ENCODE results near the gene GRIN3B. TPM values are rescaled to one million over a fixed set of nuclear protein-coding genes. Genes with fewer than 3 reads are reported as not detected.

The GRIN3B gene
- total RNA-seq, 4 donors from 2014 or later = 0.48 TPM; not detected in 3

DNA sequence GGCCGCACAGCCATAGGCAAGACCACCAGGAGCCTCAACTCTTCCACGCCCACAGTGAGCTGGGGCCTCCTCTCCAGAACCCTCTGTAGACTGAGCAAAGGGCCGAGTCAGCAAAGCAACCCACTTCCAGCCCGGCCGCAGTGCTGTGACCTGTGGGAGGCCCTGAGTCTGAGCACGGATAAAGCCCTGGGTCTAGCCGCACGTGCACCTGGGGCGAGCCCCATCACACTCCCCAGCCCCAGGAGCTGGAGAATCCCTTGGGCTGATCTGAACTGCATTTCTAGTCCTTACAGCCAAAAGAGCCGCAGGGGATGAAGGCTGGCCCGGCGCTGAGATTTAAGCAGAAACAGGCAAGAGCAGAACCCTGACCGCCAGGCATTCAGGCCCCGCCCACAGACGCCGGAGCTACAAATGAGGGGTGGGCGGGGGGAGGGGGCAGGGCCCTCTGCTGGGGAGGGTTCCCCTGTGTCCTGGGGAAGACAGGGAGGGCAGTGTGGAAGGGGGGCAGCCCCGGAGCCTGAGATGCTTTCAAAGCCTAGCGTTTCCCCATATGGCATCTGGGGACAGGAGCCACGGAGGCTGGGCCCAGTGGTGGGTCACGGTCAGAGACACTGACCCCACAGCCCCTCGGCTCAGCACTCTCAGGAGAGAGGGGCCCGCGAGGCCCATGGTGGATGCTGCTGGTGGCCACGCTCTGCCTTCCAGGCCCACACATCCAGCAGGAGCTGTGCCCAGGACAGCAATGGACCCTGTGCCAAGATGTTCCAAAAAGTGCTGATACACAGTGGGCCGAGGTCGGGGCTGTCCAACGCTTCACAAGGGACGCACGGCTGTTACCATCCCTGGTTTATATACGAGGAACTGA lies 15.8 kb downstream of the GRIN3B start:
- no peak for DNase-seq
- H3K4me1 ChIP-seq = peaks cover 6 to 39% of the 10 kb centered on the region in 2 donors
- TF ChIP-seq, protein P1, sequence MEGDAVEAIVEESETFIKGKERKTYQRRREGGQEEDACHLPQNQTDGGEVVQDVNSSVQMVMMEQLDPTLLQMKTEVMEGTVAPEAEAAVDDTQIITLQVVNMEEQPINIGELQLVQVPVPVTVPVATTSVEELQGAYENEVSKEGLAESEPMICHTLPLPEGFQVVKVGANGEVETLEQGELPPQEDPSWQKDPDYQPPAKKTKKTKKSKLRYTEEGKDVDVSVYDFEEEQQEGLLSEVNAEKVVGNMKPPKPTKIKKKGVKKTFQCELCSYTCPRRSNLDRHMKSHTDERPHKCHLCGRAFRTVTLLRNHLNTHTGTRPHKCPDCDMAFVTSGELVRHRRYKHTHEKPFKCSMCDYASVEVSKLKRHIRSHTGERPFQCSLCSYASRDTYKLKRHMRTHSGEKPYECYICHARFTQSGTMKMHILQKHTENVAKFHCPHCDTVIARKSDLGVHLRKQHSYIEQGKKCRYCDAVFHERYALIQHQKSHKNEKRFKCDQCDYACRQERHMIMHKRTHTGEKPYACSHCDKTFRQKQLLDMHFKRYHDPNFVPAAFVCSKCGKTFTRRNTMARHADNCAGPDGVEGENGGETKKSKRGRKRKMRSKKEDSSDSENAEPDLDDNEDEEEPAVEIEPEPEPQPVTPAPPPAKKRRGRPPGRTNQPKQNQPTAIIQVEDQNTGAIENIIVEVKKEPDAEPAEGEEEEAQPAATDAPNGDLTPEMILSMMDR (IDR thresholded peaks at IDR 0.05) = no peak
- no peak for TF ChIP-seq POLR2A (IDR thresholded peaks at IDR 0.05)
- no peaks in the 10 kb centered on the region for H3K36me3 ChIP-seq
- intact Hi-C loops (cut with DNase I; ENCODE audit: low total_unique reads) = loop anchor here (5.0 kb wide), 1 partner anchor 176 kb away; no protein-coding TSS in a partner anchor
- H3K27ac ChIP-seq = no peak overlapping the region
- no peaks in the 10 kb centered on the region for H3K27me3 ChIP-seq
- H3K4me3 ChIP-seq = no peak overlapping the region
- H3K9me3 ChIP-seq = no peaks in the 10 kb centered on the region

DNA sequence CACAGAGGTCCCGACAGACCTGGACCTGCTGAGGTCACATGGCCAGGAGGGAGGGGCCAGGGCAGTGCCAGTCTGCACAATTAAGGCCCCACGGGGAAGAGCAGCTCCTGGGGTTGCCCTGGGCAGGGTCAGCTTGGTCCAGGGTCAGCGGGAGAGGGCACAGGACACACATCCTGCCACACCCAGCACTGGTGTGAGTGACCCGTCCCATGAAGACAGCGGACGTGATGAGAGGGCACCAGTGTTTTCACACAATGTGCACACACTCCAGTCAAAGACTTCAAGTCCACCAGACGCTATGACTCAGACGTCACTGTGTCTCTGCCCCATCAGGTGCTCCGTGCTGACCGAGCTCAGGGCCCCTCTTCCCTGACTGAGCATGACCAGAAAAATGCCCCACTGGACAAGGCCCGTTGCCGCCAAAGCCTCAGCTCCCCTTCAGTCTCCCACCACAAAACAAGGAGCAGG lies 16.5 kb downstream of the GRIN3B start:
- H3K4me1 ChIP-seq = peaks cover 6 to 39% of the 10 kb centered on the region in 2 donors
- H3K27ac ChIP-seq = no peak overlapping the region
- TF ChIP-seq POLR2A (IDR thresholded peaks at IDR 0.05) = no peak
- TF ChIP-seq, protein P1 (IDR thresholded peaks at IDR 0.05) = no peak
- H3K27me3 ChIP-seq = no peaks in the 10 kb centered on the region
- intact Hi-C loops (cut with DNase I; ENCODE audit: low total_unique reads) = loop anchor here (5.0 kb wide), 1 partner anchor 176 kb away; no protein-coding TSS in a partner anchor
- no peak for DNase-seq
- H3K4me3 ChIP-seq = no peak overlapping the region
- H3K9me3 ChIP-seq = no peaks in the 10 kb centered on the region
- H3K36me3 ChIP-seq = no peaks in the 10 kb centered on the region

DNA sequence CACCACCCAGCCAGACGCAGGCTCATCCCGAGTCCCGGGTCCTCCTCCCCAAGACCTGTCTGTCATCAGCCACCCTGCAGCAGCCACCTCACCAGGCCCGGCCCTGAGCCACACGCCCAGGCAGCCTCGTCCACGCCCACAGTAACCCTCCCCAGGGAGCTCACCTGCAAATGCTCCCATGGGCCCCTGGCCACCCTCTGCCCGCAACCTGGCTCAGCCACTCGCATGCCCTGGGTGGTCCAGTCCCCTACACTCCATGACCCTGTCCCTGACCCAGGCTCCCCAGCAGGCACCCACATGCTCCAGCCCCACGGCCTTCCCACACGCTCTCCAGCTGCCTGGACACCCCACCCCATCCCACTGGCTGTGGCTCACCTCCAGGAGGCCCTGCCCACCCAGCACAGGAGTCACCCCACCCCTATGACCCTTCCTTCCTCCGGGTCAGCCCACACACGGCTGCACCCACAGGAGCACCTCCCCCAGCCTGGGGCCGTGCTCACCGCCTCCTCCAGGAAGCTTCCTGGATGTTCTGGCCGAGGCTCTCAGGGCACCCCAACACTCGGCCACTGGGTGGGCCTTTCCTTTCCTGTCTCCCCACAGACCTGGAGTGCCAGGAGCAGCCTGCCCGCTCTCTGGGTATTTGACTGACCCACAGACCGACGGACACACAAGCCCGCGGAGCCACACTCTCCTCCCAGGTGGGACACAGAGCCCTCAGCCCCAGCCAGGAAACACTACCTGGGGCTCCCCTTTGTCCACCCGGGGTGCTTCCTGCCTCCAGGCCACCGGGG lies 17.1 kb downstream of the GRIN3B start:
- Histone ChIP-seq H3K27me3 (no peaks in the 10 kb centered on the region), H3K27ac (no peak overlapping the region), H3K9me3 (no peaks in the 10 kb centered on the region), H3K4me1 (peaks cover 6 to 39% of the 10 kb centered on the region in 2 donors), H3K36me3 (no peaks in the 10 kb centered on the region), H3K4me3 (no peak overlapping the region)
- DNase-seq = no peak
- intact Hi-C loops (cut with DNase I; ENCODE audit: low total_unique reads) = loop anchor here (5.0 kb wide), 1 partner anchor 175 kb away; no protein-coding TSS in a partner anchor
- TF ChIP-seq, protein P1 (IDR thresholded peaks at IDR 0.05) = no peak
- TF ChIP-seq POLR2A (IDR thresholded peaks at IDR 0.05) = no peak

DNA sequence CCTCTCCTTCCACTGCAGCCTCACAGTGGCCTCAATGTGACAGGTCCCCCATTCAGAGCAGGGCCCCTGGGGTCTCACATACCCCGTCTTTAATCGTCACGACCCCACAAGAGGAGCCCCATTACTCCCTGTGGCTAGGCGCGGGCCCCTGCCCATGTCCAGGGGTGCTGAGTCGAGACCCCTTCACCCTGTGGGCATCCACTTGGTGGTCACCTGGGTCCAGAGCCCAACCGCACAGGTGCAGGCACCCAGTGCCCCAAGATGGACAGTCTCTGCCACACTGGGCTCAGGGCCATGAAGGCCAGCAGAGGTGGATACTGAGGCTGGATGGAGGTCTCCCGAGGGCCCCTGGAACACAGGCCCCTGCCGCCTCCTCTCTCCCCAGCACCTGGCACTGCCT lies 17.7 kb downstream of the GRIN3B start:
- intact Hi-C loops (cut with DNase I; ENCODE audit: low total_unique reads) = loop anchor here (5.0 kb wide), 1 partner anchor 174 kb away; no protein-coding TSS in a partner anchor
- peaks cover 6 to 39% of the 10 kb centered on the region in 2 donors for H3K4me1 ChIP-seq
- no peak overlapping the region for H3K27ac ChIP-seq
- H3K4me3 ChIP-seq = no peak overlapping the region
- H3K9me3 ChIP-seq = no peaks in the 10 kb centered on the region
- DNase-seq = no peak
- TF ChIP-seq POLR2A (IDR thresholded peaks at IDR 0.05) = no peak
- TF ChIP-seq, protein P1 (IDR thresholded peaks at IDR 0.05) = no peak
- no peaks in the 10 kb centered on the region for H3K36me3 ChIP-seq
- no peaks in the 10 kb centered on the region for H3K27me3 ChIP-seq

Data from uterus (tissue), 4 donors.